Endothelial cell of umbilical vein (primary cell): ENCODE results near the gene TANGO2. TPM values are rescaled to one million over a fixed set of nuclear protein-coding genes. Genes with fewer than 3 reads are reported as not detected.

Experiments used
- BruUV-seq: library from RNA; stranded (reverse); fragments of 400-500 nt; replicated peaks from 2 replicates; lab custom pipeline; 2021; lab: Mats Ljungman, UMichigan
- CTCF ChIA-PET: fragments of 300-600, 350-600 bp; sonication (Branson Sonifier 250); formaldehyde crosslinking; loops from one replicate; lab custom pipeline; 2021; ENCODE audit warnings: antibody characterized with exemption, inconsistent platforms; lab: Charles Lee
- POLR2A ChIA-PET: fragments of 300-600, 350-600 bp; sonication (Branson Sonifier 250); formaldehyde crosslinking; loops from one replicate; lab custom pipeline; 2021; ENCODE audit warnings: antibody characterized with exemption, inconsistent platforms; lab: Charles Lee
- DNase-seq: peaks from one replicate; pipeline ENCODE4 v3.0.0-alpha.2; 2011; ENCODE audit warnings: low read depth, low spot score
- FAIRE-seq: peaks from 2 replicates; lab custom pipeline; 2011; peaks lifted over from hg19 to GRCh38; lab: Jason Lieb, UNC
- H2AFZ ChIP-seq: 2 replicates; pipeline ENCODE4 v1.6.0; 2012; ENCODE audit warnings: low read depth, low read length, control low read depth, inconsistent platforms
- H3K27ac ChIP-seq: 2 replicates; pipeline ENCODE4 v1.5.1; 2011; ENCODE audit warnings: low read depth, mild to moderate bottlenecking, control low read depth, low read length, moderate library complexity; ENCODE audit not compliant: insufficient read depth
- H3K27me3 ChIP-seq, 2 experiments: 2 replicates each; pipeline versions ENCODE4 v1.6.0 to v1.6.1; 2011; ENCODE audit warnings: low read length in 2 of 2, mixed read lengths in 1 of 2; ENCODE audit not compliant: control insufficient read depth in 2 of 2, insufficient read depth in 2 of 2
- H3K36me3 ChIP-seq, 2 experiments: 2 replicates in 1 of 2; 3 replicates in 1 of 2; pipeline ENCODE4 v1.5.1; 2011; ENCODE audit warnings: low read length in 2 of 2, mild to moderate bottlenecking in 1 of 2, moderate library complexity in 1 of 2; ENCODE audit not compliant: control insufficient read depth in 2 of 2, insufficient read depth in 2 of 2; ENCODE audit errors: extremely low read depth in 1 of 2
- H3K4me1 ChIP-seq: 3 replicates; pipeline ENCODE4 v1.5.1; 2011; ENCODE audit warnings: mild to moderate bottlenecking, low read length; ENCODE audit not compliant: control insufficient read depth, insufficient read depth; ENCODE audit errors: extremely low read depth
- H3K4me2 ChIP-seq: 2 replicates; pipeline ENCODE4 v1.6.1; 2011; ENCODE audit warnings: low read length, control low read depth, mixed read lengths; ENCODE audit not compliant: insufficient read depth
- H3K4me3 ChIP-seq, 3 experiments: fragments of 200-600 bp in 1 of 3; sonication (generic), shearing (Covaris generic) in 1 of 3; replicated peaks in 1 of 3; 2 replicates each; pipeline ENCODE4 v1.5.1; 2011 to 2016; ENCODE audit warnings: control low read depth in 3 of 3, low read length in 3 of 3, mild to moderate bottlenecking in 2 of 3, inconsistent platforms in 1 of 3, low read depth in 1 of 3, moderate library complexity in 1 of 3; ENCODE audit not compliant: insufficient read depth in 1 of 3
- H3K79me2 ChIP-seq: 2 replicates; pipeline ENCODE4 v1.6.0; 2012; ENCODE audit warnings: low read length, inconsistent platforms; ENCODE audit not compliant: control insufficient read depth, insufficient read depth
- H3K9ac ChIP-seq: replicated peaks from 2 replicates; pipeline ENCODE3; 2011; ENCODE audit warnings: low read length, control low read depth; ENCODE audit not compliant: insufficient read depth; ENCODE audit errors: extremely low read depth
- H3K9me1 ChIP-seq: replicated peaks from 3 replicates; pipeline ENCODE4 v1.6.0; 2011; ENCODE audit warnings: mild to moderate bottlenecking, low read length; ENCODE audit not compliant: control insufficient read depth, insufficient read depth; ENCODE audit errors: extremely low read depth
- H3K9me3 ChIP-seq: replicated peaks from 2 replicates; pipeline ENCODE4 v1.5.1; 2012; ENCODE audit warnings: low read length, inconsistent platforms; ENCODE audit not compliant: control insufficient read depth, insufficient read depth
- H4K20me1 ChIP-seq: replicated peaks from 2 replicates; pipeline ENCODE3; 2011; ENCODE audit warnings: mild to moderate bottlenecking, low read length; ENCODE audit not compliant: control insufficient read depth, insufficient read depth; ENCODE audit errors: extremely low read depth
- EZH2 ChIP-seq: IDR thresholded peaks from 2 replicates; pipeline ENCODE4 v1.6.1; 2012; ENCODE audit warnings: borderline replicate concordance, low read depth, mild to moderate bottlenecking, moderate library complexity, low read length, inconsistent platforms; ENCODE audit not compliant: severe bottlenecking
- FOS ChIP-seq: IDR thresholded peaks from 2 replicates; pipeline ENCODE4 v1.6.1; 2011; ENCODE audit warnings: mild to moderate bottlenecking, low read length, moderate library complexity, borderline replicate concordance; ENCODE audit not compliant: insufficient read depth
- GATA2 ChIP-seq: IDR thresholded peaks from 2 replicates; pipeline ENCODE4 v1.7.0; 2011; ENCODE audit warnings: low read depth, mild to moderate bottlenecking, moderate library complexity, mixed read lengths, low read length; ENCODE audit not compliant: insufficient read length, insufficient read depth
- JUN ChIP-seq: IDR thresholded peaks from 2 replicates; pipeline ENCODE4 v1.6.1; 2011; ENCODE audit warnings: borderline replicate concordance, low read depth; ENCODE audit not compliant: insufficient read length, insufficient read depth
- MYC ChIP-seq: IDR thresholded peaks from one replicate; pipeline ENCODE4 v1.6.1; 2011; ENCODE audit warnings: mild to moderate bottlenecking, low read depth, low read length
- POLR2A ChIP-seq: IDR thresholded peaks from 2 replicates; pipeline ENCODE4 v1.6.1; 2012; ENCODE audit warnings: low read depth, mild to moderate bottlenecking, control low read depth, low read length
- POLR2AphosphoS5 ChIP-seq: IDR thresholded peaks from 2 replicates; pipeline ENCODE4 v1.6.1; 2012; ENCODE audit warnings: low read depth, mild to moderate bottlenecking, control low read depth, low read length, moderate library complexity; ENCODE audit not compliant: insufficient read depth
- dilution Hi-C: fragments of 300-500 bp; cut with MboI; formaldehyde crosslinking; loops from one replicate; pipeline ENCODE4 v1.15.0; 2019; ENCODE audit warnings: low sequenced_read_pairs; ENCODE audit not compliant: extremely low pct_ligation_motif_present
- intact Hi-C: fragments of 100-400 bp; cut with micrococcal nuclease; formaldehyde crosslinking; loops from one replicate; pipeline ENCODE4 v1.10.0; 2022
- polyA plus RNA-seq, 4 experiments: library from polyadenylated mRNA; depleted of rRNA in 3 of 4; stranded (reverse) in 3 of 4; unstranded in 1 of 4; fragments of >200 nt; gene quantifications; 2 replicates each; pipeline versions ENCODE4 v1.2.1 to v1.2.3, GENCODE V29; 2011 to 2012; ENCODE audit warnings: missing spikeins in 1 of 4
- total RNA-seq: library from RNA; stranded (reverse); gene quantifications from 2 replicates; pipeline ENCODE4 v1.2.3, GENCODE V29; 2021
- TF ChIP-seq, protein P1 (sequence below), 2 donors: IDR thresholded peaks; 1 replicate in 1 of 2; 2 replicates in 1 of 2; pipeline ENCODE4 v1.5.1; 2011; ENCODE audit warnings: low read length in 2 of 2, mild to moderate bottlenecking in 2 of 2, moderate library complexity in 2 of 2, control low read depth in 1 of 2, inconsistent platforms in 1 of 2, low read depth in 1 of 2; ENCODE audit not compliant: insufficient read depth in 1 of 2; ENCODE audit errors: extremely low read depth in 1 of 2
- TF ChIP-seq, protein P2 (sequence below): IDR thresholded peaks from 2 replicates; pipeline ENCODE4 v1.6.1; 2011; ENCODE audit not compliant: insufficient read depth, insufficient read length

Gene TANGO2
- total and polyA plus RNA-seq, 2 donors (not counting 3 experiments of a cell fraction or from before 2014, with no cell fraction given), result 40.0 to 49.3 TPM

DNA sequence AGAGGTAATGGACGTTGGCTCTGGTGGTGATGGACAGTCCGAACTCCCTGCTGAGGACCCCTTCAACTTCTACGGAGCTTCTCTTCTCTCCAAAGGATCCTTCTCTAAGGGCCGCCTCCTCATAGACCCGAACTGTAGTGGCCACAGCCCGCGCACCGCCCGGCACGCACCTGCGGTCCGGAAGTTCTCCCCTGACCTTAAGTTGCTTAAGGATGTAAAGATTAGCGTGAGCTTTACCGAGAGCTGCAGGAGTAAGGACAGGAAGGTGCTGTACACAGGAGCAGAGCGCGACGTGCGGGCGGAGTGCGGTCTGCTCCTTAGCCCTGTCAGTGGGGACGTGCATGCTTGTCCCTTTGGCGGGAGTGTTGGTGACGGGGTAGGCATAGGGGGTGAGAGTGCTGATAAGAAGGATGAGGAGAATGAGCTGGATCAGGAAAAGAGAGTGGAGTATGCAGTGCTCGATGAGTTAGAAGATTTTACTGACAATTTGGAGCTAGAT, 65.2 kb downstream of the TANGO2 start:
- dilution Hi-C loops, result no loop called here
- H3K27me3 ChIP-seq, result no peaks in the 10 kb centered on the region
- POLR2A ChIA-PET, result no interaction called here
- H3K9me1 ChIP-seq, result no peaks in the 10 kb centered on the region
- no peak overlapping the region for H3K9ac ChIP-seq
- CTCF ChIA-PET, result no interaction called here
- FAIRE-seq (no peak), DNase-seq (no peak)
- intact Hi-C loops, result no loop called here
- no peak overlapping the region for H3K27ac ChIP-seq
- peaks cover 19% of the 10 kb centered on the region for H3K4me1 ChIP-seq
- no peak overlapping the region for H3K4me3 ChIP-seq
- TF ChIP-seq FOS (no peak), JUN (no peak), MYC (no peak), GATA2 (no peak), POLR2AphosphoS5 (no peak), POLR2A (no peak), EZH2 (no peak)
- TF ChIP-seq, protein P1, sequence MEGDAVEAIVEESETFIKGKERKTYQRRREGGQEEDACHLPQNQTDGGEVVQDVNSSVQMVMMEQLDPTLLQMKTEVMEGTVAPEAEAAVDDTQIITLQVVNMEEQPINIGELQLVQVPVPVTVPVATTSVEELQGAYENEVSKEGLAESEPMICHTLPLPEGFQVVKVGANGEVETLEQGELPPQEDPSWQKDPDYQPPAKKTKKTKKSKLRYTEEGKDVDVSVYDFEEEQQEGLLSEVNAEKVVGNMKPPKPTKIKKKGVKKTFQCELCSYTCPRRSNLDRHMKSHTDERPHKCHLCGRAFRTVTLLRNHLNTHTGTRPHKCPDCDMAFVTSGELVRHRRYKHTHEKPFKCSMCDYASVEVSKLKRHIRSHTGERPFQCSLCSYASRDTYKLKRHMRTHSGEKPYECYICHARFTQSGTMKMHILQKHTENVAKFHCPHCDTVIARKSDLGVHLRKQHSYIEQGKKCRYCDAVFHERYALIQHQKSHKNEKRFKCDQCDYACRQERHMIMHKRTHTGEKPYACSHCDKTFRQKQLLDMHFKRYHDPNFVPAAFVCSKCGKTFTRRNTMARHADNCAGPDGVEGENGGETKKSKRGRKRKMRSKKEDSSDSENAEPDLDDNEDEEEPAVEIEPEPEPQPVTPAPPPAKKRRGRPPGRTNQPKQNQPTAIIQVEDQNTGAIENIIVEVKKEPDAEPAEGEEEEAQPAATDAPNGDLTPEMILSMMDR (IDR thresholded peaks at IDR 0.05; ENCODE audit: extremely low read depth in 1 of 2, insufficient read depth in 1 of 2, low read depth in 1 of 2, low read length in 2 of 2), result no peak
- TF ChIP-seq, protein P2, sequence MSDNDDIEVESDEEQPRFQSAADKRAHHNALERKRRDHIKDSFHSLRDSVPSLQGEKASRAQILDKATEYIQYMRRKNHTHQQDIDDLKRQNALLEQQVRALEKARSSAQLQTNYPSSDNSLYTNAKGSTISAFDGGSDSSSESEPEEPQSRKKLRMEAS, result no peak
- H3K79me2 ChIP-seq, result peaks cover 84% of the 10 kb centered on the region
- peaks cover 2% of the 10 kb centered on the region for H4K20me1 ChIP-seq
- no peak overlapping the region for H2AFZ ChIP-seq
- peaks cover 32 to 49% of the 10 kb centered on the region in 2 experiments for H3K36me3 ChIP-seq
- H3K9me3 ChIP-seq, result no peaks in the 10 kb centered on the region
- no TSS peak for BruUV-seq
- no peak overlapping the region for H3K4me2 ChIP-seq
